Neural crest cell (in vitro differentiated cells): Measurements from ENCODE around the gene WSCD1. TPM values are rescaled to one million over a fixed set of nuclear protein-coding genes. Genes with fewer than 3 reads are reported as not detected.

ENCODE experiments used
- DNase-seq: peaks from one replicate; pipeline ENCODE4 v3.0.0; 2021; ENCODE audit warnings: low read depth, mixed read lengths, low spot score
- H3K27ac Mint-ChIP-seq: one replicate; pipeline ENCODE4 v1.8.0; 2021; ENCODE audit warnings: mild to moderate bottlenecking, mixed read lengths; ENCODE audit not compliant: unreplicated experiment
- H3K27me3 Mint-ChIP-seq: 2 replicates; pipeline ENCODE4 v1.8.0; 2021; ENCODE audit warnings: low read depth, mild to moderate bottlenecking, mixed read lengths
- H3K36me3 Mint-ChIP-seq: 2 replicates; pipeline ENCODE4 v1.8.0; 2021; ENCODE audit warnings: low read depth, mild to moderate bottlenecking, mixed read lengths
- H3K4me1 Mint-ChIP-seq: 2 replicates; pipeline ENCODE4 v1.8.0; 2021; ENCODE audit warnings: mixed read lengths
- H3K4me3 Mint-ChIP-seq: one replicate; pipeline ENCODE4 v1.8.0; 2021; ENCODE audit warnings: mild to moderate bottlenecking, mixed read lengths
- H3K9me3 Mint-ChIP-seq: 2 replicates; pipeline ENCODE4 v1.8.0; 2021; ENCODE audit warnings: mixed read lengths
- total RNA-seq: library from RNA; stranded (reverse); gene quantifications from 2 replicates; pipeline ENCODE4 v1.2.1, GENCODE V29; 2021
- TF ChIP-seq, protein P1 (sequence below): fragments of 200-600 bp; sonication (generic); conservative IDR thresholded peaks from 2 replicates; pipeline ENCODE4 v1.5.0; 2021; ENCODE audit warnings: antibody characterized with exemption, mild to moderate bottlenecking

WSCD1 gene
- total RNA-seq, 1 donor from 2014 or later = 93.3 TPM

GRCh38 chr17:6100891-6101500, 30.8 kb downstream of the WSCD1 start:
- Mint-ChIP-seq H3K27me3 (no peaks in the 10 kb centered on the region), H3K9me3 (no peaks in the 10 kb centered on the region), H3K4me1 (peaks cover 5% of the 10 kb centered on the region), H3K36me3 (peaks cover 21% of the 10 kb centered on the region), H3K4me3 (no peak overlapping the region), H3K27ac (no peak overlapping the region)
- TF ChIP-seq, protein P1, sequence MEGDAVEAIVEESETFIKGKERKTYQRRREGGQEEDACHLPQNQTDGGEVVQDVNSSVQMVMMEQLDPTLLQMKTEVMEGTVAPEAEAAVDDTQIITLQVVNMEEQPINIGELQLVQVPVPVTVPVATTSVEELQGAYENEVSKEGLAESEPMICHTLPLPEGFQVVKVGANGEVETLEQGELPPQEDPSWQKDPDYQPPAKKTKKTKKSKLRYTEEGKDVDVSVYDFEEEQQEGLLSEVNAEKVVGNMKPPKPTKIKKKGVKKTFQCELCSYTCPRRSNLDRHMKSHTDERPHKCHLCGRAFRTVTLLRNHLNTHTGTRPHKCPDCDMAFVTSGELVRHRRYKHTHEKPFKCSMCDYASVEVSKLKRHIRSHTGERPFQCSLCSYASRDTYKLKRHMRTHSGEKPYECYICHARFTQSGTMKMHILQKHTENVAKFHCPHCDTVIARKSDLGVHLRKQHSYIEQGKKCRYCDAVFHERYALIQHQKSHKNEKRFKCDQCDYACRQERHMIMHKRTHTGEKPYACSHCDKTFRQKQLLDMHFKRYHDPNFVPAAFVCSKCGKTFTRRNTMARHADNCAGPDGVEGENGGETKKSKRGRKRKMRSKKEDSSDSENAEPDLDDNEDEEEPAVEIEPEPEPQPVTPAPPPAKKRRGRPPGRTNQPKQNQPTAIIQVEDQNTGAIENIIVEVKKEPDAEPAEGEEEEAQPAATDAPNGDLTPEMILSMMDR = no peak
- no peak for DNase-seq

DNA sequence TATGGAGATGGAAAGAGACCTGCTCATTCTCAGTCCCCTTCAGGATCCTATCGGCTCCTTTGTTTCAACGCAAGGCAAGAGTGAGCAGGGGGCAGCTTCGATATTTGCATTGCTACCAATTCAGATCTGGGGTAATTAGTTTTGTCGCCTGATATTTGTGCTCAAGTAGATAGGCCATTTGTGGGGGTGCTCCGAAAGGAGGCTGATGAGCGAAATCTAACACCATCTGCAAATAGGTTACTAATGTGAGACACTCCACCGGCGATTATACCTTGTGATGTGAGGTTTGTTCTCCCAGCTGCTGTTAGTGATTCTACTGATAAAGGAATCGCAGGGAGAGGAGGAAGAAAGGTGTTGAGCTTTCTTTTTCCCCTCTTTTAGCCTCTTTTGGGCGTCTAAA, 31.5 kb downstream of the WSCD1 start:
- H3K4me1 Mint-ChIP-seq = peaks cover 5% of the 10 kb centered on the region
- TF ChIP-seq, protein P1 = no peak
- no peak for DNase-seq
- no peaks in the 10 kb centered on the region for H3K27me3 Mint-ChIP-seq
- no peak overlapping the region for H3K4me3 Mint-ChIP-seq
- H3K36me3 Mint-ChIP-seq = peaks cover 28% of the 10 kb centered on the region
- no peak overlapping the region for H3K27ac Mint-ChIP-seq
- no peaks in the 10 kb centered on the region for H3K9me3 Mint-ChIP-seq

DNA sequence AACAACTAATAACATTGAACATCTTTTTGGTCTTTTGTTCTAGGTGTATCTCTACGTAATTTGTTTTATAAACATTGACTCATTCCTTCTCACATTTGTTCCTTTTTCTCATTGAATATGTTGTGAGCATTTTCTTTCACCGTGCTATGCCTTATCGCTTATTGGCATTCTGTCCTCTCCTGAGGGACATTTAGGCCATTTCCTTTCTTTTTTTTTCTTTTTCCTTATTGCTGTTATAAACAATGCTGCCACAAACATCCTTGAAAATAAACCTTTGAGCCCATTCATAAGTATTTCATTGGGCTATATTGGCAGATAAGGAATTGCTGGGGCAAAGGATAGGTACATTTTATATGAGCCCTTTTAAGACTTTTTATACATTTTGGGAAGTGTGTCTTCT, 32.4 kb downstream of the WSCD1 start:
- H3K27me3 Mint-ChIP-seq = no peaks in the 10 kb centered on the region
- H3K9me3 Mint-ChIP-seq = no peaks in the 10 kb centered on the region
- TF ChIP-seq, protein P1 = no peak
- peaks cover 5% of the 10 kb centered on the region for H3K4me1 Mint-ChIP-seq
- DNase-seq = no peak
- no peak overlapping the region for H3K27ac Mint-ChIP-seq
- no peak overlapping the region for H3K4me3 Mint-ChIP-seq
- peaks cover 26% of the 10 kb centered on the region for H3K36me3 Mint-ChIP-seq

- Mint-ChIP-seq H3K36me3 (peaks cover 26% of the 10 kb centered on the region), H3K27ac (peak overlapping the region; percentile 87), H3K9me3 (no peaks in the 10 kb centered on the region), H3K4me3 (no peak overlapping the region), H3K27me3 (no peaks in the 10 kb centered on the region), H3K4me1 (peaks cover 5% of the 10 kb centered on the region)
- DNase-seq = no peak
- TF ChIP-seq, protein P1 = no peak
Measured at GRCh38 chr17:6104956-6105648, 34.9 kb downstream of the WSCD1 start.

- H3K27me3 Mint-ChIP-seq = no peaks in the 10 kb centered on the region
Measured at GRCh38 chr17:6105649-6106007, 35.4 kb downstream of the WSCD1 start.

More at GRCh38 chr17:6105649-6106007, 35.4 kb downstream of the WSCD1 start:
- TF ChIP-seq, protein P1 = no peak
- Mint-ChIP-seq H3K4me1 (peaks cover 5% of the 10 kb centered on the region), H3K4me3 (no peak overlapping the region), H3K27ac (no peak overlapping the region), H3K36me3 (peaks cover 29% of the 10 kb centered on the region), H3K9me3 (no peaks in the 10 kb centered on the region)
- no peak for DNase-seq
